Left ventricle myocardium superior (tissue), 1 donor: Measurements from ENCODE around the gene CAPZB. TPM values are rescaled to one million over a fixed set of nuclear protein-coding genes. Genes with fewer than 3 reads are reported as not detected.
"Not testable (repeated sequence)": the region's sequence is repeated elsewhere in the genome, so short reads cannot be mapped to it uniquely, and the experiment has no call there.

Experiments
- ATAC-seq: fragments of 200-7000 bp; cut with Tn5 transposase; one replicate; pipeline ENCODE4 v1.9.1; 2020; ENCODE audit warnings: mild to moderate bottlenecking, moderate library complexity
- DNase-seq: peaks from one replicate; pipeline ENCODE4 v3.0.0-alpha.2; 2020
- intact Hi-C: fragments of 100-400 bp; cut with micrococcal nuclease; formaldehyde crosslinking; loops from one replicate; pipeline ENCODE4 v1.11.0; 2022
- total RNA-seq: library from RNA; stranded (reverse); fragmentation: NEBNext Ultra II Directional; extraction: Animal tissue kit (Norgen Biotek cat#: 25700); gene quantifications from one replicate; pipeline ENCODE4 v1.2.1, GENCODE V29; 2021
- donor health status: DM: no; HTN: yes; CAD: no; lungs with severe emphysema.

The CAPZB gene
- total RNA-seq, 1 donor from 2014 or later: 252 TPM

DNA sequence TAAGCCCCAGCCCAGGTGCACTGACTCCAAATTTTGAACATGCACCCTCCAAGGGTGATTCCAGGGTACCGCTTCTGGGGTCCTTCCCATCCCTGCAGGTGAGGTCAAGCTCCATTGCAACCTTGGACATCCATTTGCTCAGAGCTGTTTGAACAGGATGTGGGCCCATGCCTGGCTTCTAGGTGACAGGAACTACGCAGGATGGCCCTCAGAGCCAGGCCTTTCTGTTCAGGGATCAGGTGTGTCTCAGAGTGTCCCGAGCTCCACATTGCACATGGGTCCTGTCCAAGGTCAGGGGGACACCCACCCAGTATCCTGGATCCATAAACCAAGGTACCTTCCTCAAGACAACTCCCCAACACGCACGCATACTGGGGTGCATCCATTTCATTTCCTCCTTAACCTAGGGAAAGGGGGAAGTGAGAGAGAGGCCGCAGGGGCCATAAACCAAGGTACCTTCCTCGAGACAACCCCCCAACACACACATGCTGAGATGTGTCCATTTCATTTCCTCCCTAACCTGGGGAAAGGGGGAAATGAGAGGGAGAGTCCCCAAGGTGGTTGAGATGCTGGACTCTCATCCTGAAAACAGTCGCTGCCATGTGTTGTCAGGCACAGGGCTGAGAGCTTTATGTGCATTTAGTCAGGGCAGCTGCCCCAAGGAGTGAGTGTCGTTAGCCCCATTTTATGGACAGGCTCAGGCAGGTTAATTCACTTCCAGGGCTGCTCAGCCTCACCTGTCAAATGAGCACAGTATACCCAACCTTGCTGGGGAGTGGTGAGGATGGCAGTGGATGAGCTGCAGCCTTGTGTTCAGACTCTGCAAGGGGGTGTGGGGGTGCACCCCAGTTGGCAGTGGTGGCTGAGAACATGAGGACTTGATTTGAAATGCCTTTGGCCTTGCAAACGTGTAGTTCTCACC, 171.1 kb downstream of the CAPZB start:
- ATAC-seq (no peak), DNase-seq (no peak)
- intact Hi-C loops: no loop called here

- intact Hi-C loops: no loop called here
- ATAC-seq (no peak), DNase-seq (no peak)
These were observed 171.7 kb downstream of the CAPZB start for GRCh38 chr1:19313636-19313959.

GRCh38 chr1:19312782-19313635, 172.3 kb downstream of the CAPZB start:
- ATAC-seq (no peak), DNase-seq (no peak)
- intact Hi-C loops: no loop called here

GRCh38 chr1:19311931-19312781, 173.2 kb downstream of the CAPZB start, which contains the start of the genes AKR7A2 and SLC66A1:
Gene AKR7A2 (minus strand): TSS chr1:19312144. CDS start chr1:19312124, 20 bp downstream.
Gene SLC66A1 (plus strand): TSS chr1:19312326. CDS start chr1:19317678, 5,352 bp downstream.
- DNase-seq: peak; percentile 97
- intact Hi-C loops: no loop called here
- peak; percentile 97 for ATAC-seq

GRCh38 chr1:19311503-19311930, 173.8 kb downstream of the CAPZB start:
- intact Hi-C loops: no loop called here

GRCh38 chr1:19310720-19311502, 174.4 kb downstream of the CAPZB start:
- intact Hi-C loops: no loop called here
- no peak for DNase-seq
- ATAC-seq: no peak

More at GRCh38 chr1:19311503-19311930, 173.8 kb downstream of the CAPZB start:
- ATAC-seq (no peak), DNase-seq (no peak)

DNA sequence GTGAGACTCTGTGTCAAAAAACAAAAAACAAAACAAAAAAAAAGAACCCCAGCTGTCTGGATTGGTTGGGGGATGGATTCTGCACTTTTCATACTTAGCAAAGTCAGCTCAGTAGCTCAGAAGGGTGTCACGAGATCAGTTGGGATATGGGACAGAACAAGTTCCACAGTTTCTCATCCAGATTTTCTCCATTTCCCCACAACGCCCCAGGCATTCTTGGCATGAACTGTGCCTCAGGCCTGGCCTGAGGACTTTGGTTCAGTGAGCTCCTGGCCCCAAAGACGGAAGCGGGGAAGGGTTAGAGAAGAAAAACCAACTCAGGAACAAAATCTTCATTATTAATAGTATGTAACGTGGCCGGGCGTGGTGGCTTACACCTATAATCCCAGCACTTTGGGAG, 175.3 kb downstream of the CAPZB start:
- no peak for ATAC-seq
- no peak for DNase-seq
- intact Hi-C loops: no loop called here

DNA sequence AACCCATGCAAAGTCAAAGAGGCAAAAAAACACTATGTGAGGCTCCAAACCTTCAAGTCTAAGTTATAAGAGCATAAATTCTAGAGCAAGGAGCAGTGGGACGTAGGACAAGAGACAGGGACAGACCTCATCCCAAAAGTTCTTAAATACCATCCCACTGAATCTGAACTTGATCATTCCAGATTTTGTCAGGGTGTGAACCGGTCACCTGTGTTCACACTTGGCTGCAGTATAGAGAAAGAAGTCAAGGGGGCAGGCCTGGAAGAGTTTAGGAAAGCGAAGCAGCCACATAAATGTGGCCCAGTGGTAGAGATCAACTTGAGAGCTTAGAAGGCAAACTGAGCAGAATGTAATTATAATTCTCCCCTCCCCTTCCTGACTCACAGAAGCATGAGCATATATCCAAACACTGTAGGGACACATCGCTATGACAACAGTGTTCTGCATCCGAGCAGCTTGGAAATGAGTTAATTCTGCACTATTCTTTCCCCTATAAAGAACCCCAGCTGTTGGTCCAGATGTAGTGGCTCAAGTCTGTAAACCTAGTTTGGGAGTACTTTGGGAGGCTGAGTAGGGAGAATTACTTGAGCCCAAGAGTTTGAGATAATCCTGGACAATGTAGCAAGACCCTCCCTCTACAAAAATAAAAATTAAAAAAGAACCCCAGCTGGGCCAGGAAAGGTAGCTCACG, 176.1 kb downstream of the CAPZB start:
- no peak for DNase-seq
- no peak for ATAC-seq
- intact Hi-C loops: no loop called here

DNA sequence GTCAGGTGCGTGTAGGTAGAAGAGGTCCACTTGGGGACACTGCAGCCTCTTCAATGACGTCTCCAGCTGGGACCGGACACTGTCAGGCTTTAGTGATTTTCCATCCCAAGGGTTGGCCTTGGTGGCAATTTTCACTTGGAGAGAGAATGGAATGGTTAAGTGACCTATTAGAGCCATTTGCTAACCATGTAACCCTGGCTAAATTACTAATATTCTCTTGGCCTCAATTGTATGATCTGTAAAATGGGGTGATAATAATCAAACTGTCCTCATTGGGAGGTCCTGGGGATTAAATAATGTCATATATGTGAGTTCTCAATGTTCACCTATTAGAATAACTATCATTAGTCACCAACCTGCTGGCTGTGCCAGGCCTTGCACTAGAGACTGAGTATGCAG, 176.8 kb downstream of the CAPZB start:
- intact Hi-C loops: no loop called here
- ATAC-seq: no peak
- no peak for DNase-seq

DNA sequence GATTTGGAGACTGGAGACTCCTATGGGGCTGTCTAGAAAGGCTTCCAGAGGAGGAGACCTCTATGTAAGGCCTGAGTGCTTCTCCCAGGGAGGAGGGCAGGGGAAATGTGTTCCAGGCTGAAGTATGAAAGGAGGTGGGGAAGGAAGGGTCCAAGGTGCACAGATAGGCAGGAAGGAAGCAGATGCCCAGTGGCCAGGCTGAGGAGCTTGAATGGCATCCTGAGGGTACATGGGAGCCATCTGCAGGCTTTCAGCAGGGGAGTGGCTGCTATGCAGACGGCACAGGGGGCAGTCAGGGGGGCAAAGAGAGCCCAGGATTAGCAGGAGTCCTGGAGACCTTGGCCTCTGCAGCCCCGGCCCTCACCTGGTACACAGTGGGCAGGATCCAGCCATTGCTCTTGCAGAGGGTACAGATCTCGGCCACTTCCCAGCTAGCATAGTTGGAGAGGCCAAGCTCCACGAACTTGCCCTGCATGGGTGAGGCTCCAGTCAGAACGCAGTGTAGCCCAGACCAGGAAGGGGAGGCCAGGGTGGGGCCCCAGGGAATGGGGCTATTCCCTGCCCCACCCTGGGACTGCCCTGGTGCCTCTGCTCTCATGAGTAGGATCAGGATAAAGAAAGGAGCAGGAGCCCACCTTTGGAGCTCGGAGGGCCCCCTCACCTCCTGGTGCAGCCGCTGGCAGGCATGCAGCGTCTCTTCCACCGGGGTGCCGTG, 177.4 kb downstream of the CAPZB start:
- DNase-seq: no peak
- ATAC-seq: no peak
- intact Hi-C loops: no loop called here

GRCh38 chr1:19306941-19307340, 178.4 kb downstream of the CAPZB start:
- intact Hi-C loops: no loop called here
- ATAC-seq (no peak), DNase-seq (no peak)

GRCh38 chr1:19305880-19306279, 179.5 kb downstream of the CAPZB start:
- DNase-seq (no peak), ATAC-seq (no peak)
- intact Hi-C loops: no loop called here

GRCh38 chr1:19304081-19304480, 181.3 kb downstream of the CAPZB start:
- intact Hi-C loops: not testable (repeated sequence)

GRCh38 chr1:19300211-19300610, 185.1 kb downstream of the CAPZB start:
- DNase-seq (no peak), ATAC-seq (no peak)
- intact Hi-C loops: no loop called here

More at GRCh38 chr1:19304081-19304480, 181.3 kb downstream of the CAPZB start:
- ATAC-seq, DNase-seq: not testable (repeated sequence)

GRCh38 chr1:19294638-19295037, 190.7 kb downstream of the CAPZB start:
- ATAC-seq: no peak
- no peak for DNase-seq
- intact Hi-C loops: no loop called here

- intact Hi-C loops: no loop called here
- ATAC-seq: peak; percentile 63
- DNase-seq: no peak
These were observed 196.1 kb downstream of the CAPZB start for GRCh38 chr1:19289244-19289643.
